H1 (cell line): Measurements from ENCODE around the gene TSFM. TPM values are rescaled to one million over a fixed set of nuclear protein-coding genes. Genes with fewer than 3 reads are reported as not detected.

ENCODE experiments used
- CHD1 ChIP-seq: IDR thresholded peaks from 2 replicates; pipeline ENCODE4 v1.6.1; 2012; ENCODE audit warnings: low read depth, low read length, improper control_type of control experiment
- CREB1 ChIP-seq: IDR thresholded peaks from 2 replicates; pipeline ENCODE4 v1.6.1; 2012; ENCODE audit warnings: inconsistent platforms
- FOSL1 ChIP-seq: IDR thresholded peaks from 2 replicates; pipeline ENCODE4 v1.6.1; 2011; ENCODE audit warnings: mild to moderate bottlenecking, low read depth, low read length, moderate library complexity; ENCODE audit not compliant: insufficient read depth
- GABPA ChIP-seq: IDR thresholded peaks from 2 replicates; pipeline ENCODE4 v1.6.1; 2011; ENCODE audit warnings: mild to moderate bottlenecking, low read length, moderate library complexity, borderline replicate concordance; ENCODE audit not compliant: insufficient read depth
- JUND ChIP-seq: IDR thresholded peaks from 2 replicates; pipeline ENCODE4 v1.6.1; 2011; ENCODE audit warnings: mild to moderate bottlenecking, improper control_type of control experiment, low read length
- KDM4A ChIP-seq: IDR thresholded peaks from one replicate; pipeline ENCODE4 v1.7.1; 2012; ENCODE audit warnings: low read depth, mild to moderate bottlenecking, moderate library complexity, low read length, inconsistent platforms; ENCODE audit not compliant: severe bottlenecking
- MAX ChIP-seq: IDR thresholded peaks from 2 replicates; pipeline ENCODE4 v1.6.1; 2012; ENCODE audit warnings: inconsistent platforms
- PHF8 ChIP-seq: fragments of 200-600 bp; sonication (generic); conservative IDR thresholded peaks from 2 replicates; pipeline ENCODE4 v1.7.1; 2012; ENCODE audit warnings: low read depth, mild to moderate bottlenecking, inconsistent platforms, low read length, moderate library complexity
- POU5F1 ChIP-seq: IDR thresholded peaks from 2 replicates; pipeline ENCODE4 v1.6.1; 2011; ENCODE audit warnings: low read depth, mild to moderate bottlenecking, low read length, moderate library complexity
- RBBP5 ChIP-seq: IDR thresholded peaks from 2 replicates; pipeline ENCODE4 v1.7.1; 2012; ENCODE audit warnings: low read depth, mild to moderate bottlenecking, inconsistent platforms, low read length, moderate library complexity, borderline replicate concordance
- RNF2 ChIP-seq: fragments of 200-900, 300-1000 bp; sonication (generic); IDR thresholded peaks from 2 replicates; pipeline ENCODE4 v1.7.1; 2016; ENCODE audit warnings: borderline replicate concordance, low read depth, mild to moderate bottlenecking, antibody characterized with exemption, low read length; ENCODE audit not compliant: poor library complexity, severe bottlenecking; ENCODE audit errors: missing control alignments
- SAP30 ChIP-seq: fragments of 300-600 bp; sonication (generic); IDR thresholded peaks from 2 replicates; pipeline ENCODE4 v1.7.1; 2012; ENCODE audit warnings: low read length, moderate library complexity, mild to moderate bottlenecking, inconsistent platforms; ENCODE audit not compliant: insufficient read depth, insufficient replicate concordance
- SIN3A ChIP-seq, 2 experiments: IDR thresholded peaks in 1 of 2; conservative IDR thresholded peaks in 1 of 2; 2 replicates each; pipeline ENCODE4 v1.6.1; 2011 to 2012; ENCODE audit warnings: low read length in 2 of 2, improper control_type of control experiment in 1 of 2, low read depth in 1 of 2, mild to moderate bottlenecking in 1 of 2
- SIRT6 ChIP-seq: IDR thresholded peaks from one replicate; pipeline ENCODE4 v1.7.1; 2012; ENCODE audit warnings: low read length, inconsistent platforms
- SIX5 ChIP-seq: IDR thresholded peaks from 2 replicates; pipeline ENCODE4 v1.6.1; 2011; ENCODE audit warnings: mild to moderate bottlenecking, low read depth, low read length
- SP1 ChIP-seq: IDR thresholded peaks from 2 replicates; pipeline ENCODE4 v1.6.1; 2011; ENCODE audit warnings: low read depth, low read length
- SP4 ChIP-seq: IDR thresholded peaks from 2 replicates; pipeline ENCODE4 v1.6.1; 2012; ENCODE audit warnings: low read length, inconsistent platforms
- SUZ12 ChIP-seq: fragments of 200-600 bp; sonication (generic); IDR thresholded peaks from 2 replicates; pipeline ENCODE4 v1.6.1; 2012; ENCODE audit warnings: mild to moderate bottlenecking, inconsistent platforms, low read length, moderate library complexity, mixed read lengths
- TAF1 ChIP-seq: IDR thresholded peaks from 2 replicates; pipeline ENCODE4 v1.6.1; 2011; ENCODE audit warnings: mild to moderate bottlenecking, low read depth, low read length
- TBP ChIP-seq: IDR thresholded peaks from 2 replicates; pipeline ENCODE4 v1.6.1; 2011; ENCODE audit warnings: low read depth, low read length, improper control_type of control experiment
- TCF12 ChIP-seq: IDR thresholded peaks from 2 replicates; pipeline ENCODE4 v1.6.1; 2011; ENCODE audit warnings: low read depth, mild to moderate bottlenecking, low read length
- TEAD4 ChIP-seq: IDR thresholded peaks from 2 replicates; pipeline ENCODE4 v1.6.1; 2012; ENCODE audit warnings: low read depth, low read length, inconsistent platforms, mixed read lengths
- YY1 ChIP-seq: IDR thresholded peaks from 2 replicates; pipeline ENCODE4 v1.6.1; 2011; ENCODE audit warnings: low read depth, mild to moderate bottlenecking, low read length
- polyA plus RNA-seq, 7 experiments: library from polyadenylated mRNA; depleted of rRNA in 3 of 7; stranded (reverse) in 5 of 7; unstranded in 2 of 7; fragments of >200 nt in 5 of 7; fragments of 200-250 nt in 2 of 7; gene quantifications; 1 replicate in 5 of 7; 2 replicates in 1 of 7; 4 replicates in 1 of 7; pipeline versions ENCODE4 v1.2.1 to v1.2.3, GENCODE V29; 2011 to 2013; ENCODE audit warnings: missing spikeins in 2 of 7, mixed read lengths in 2 of 7
- total RNA-seq: library from RNA; stranded (reverse); fragmentation: NEBNext Ultra II Directional; extraction: Animal tissue kit (Norgen Biotek cat#: 25700); gene quantifications from 2 replicates; pipeline ENCODE4 v1.2.1, GENCODE V29; 2021
- TF ChIP-seq, protein P1 (sequence below): IDR thresholded peaks from 2 replicates; pipeline ENCODE4 v1.6.1; 2012; ENCODE audit warnings: inconsistent platforms

TSFM gene
- total and polyA plus RNA-seq, 2 of the 8 experiments (the other 6 are each of a cell fraction or from before 2014, with no cell fraction given): 17.4 to 49.8 TPM

GRCh38 chr12:57744777-57745484, 37.7 kb upstream of the TSFM start, which contains the start of gene TSPAN31 (continued):
- TF ChIP-seq RNF2 (no peak), SIX5 (no peak), SUZ12 (no peak), CREB1 (peak; percentile 13), POU5F1 (no peak), TBP (peak; percentile 64), TAF1 (peak; percentile 56), MAX (peak; percentile 36; the same call in 1 of the 2 replicates), KDM4A (peak; percentile 62), SIN3A (conservative IDR thresholded peaks at IDR 0.05 in 1 of 2, IDR thresholded peaks at IDR 0.05 in 1 of 2; ENCODE audit: low read depth in 1 of 2, low read length in 2 of 2) (peak in 1 of 2 experiments; percentile 82; a peak in 1 of 4 replicates), FOSL1 (no peak), GABPA (peak; percentile 89; the same call in 1 of the 2 replicates), SAP30 (no peak), YY1 (no peak), SP1 (peak; percentile 67; the same call in 1 of the 2 replicates), TEAD4 (peak; percentile 30; the same call in 1 of the 2 replicates), PHF8 (peak; percentile 86), SP4 (peak; percentile 65; the same call in 1 of the 2 replicates), TCF12 (no peak), CHD1 (no peak), RBBP5 (peak; percentile 52; the same call in 1 of the 2 replicates), JUND (peak; percentile 62), SIRT6 (no peak)
- TF ChIP-seq, protein P1, sequence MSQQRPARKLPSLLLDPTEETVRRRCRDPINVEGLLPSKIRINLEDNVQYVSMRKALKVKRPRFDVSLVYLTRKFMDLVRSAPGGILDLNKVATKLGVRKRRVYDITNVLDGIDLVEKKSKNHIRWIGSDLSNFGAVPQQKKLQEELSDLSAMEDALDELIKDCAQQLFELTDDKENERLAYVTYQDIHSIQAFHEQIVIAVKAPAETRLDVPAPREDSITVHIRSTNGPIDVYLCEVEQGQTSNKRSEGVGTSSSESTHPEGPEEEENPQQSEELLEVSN: no peak
